SK-N-SH (cell line): ENCODE results near the gene ST3GAL2. TPM values are rescaled to one million over a fixed set of nuclear protein-coding genes. Genes with fewer than 3 reads are reported as not detected.
"Not testable (repeated sequence)": the region's sequence is repeated elsewhere in the genome, so short reads cannot be mapped to it uniquely, and the experiment has no call there.

Experiments used
- CTCF ChIA-PET: fragments of 300-600, 350-600 bp; formaldehyde crosslinking; extraction: SDS; loops from one replicate; lab custom pipeline; 2021; lab: Yijun Ruan, JAX
- POLR2A ChIA-PET: fragments of 350-600 bp; sonication (Branson Sonifier 250); formaldehyde crosslinking; extraction: SDS; loops from one replicate; lab custom pipeline; 2020; ENCODE audit warnings: antibody characterized with exemption, inconsistent platforms; lab: Yijun Ruan, JAX
- DNase-seq: peaks from one replicate; pipeline ENCODE4 v3.0.0; 2012
- H2AFZ ChIP-seq: fragments of 200-600 bp; sonication (generic); 2 replicates; pipeline ENCODE4 v1.8.1; 2016; ENCODE audit warnings: antibody characterized with exemption, mild to moderate bottlenecking, low read depth
- H3F3A ChIP-seq: fragments of 200-600 bp; sonication (generic); replicated peaks from 2 replicates; pipeline ENCODE3; 2016; ENCODE audit warnings: antibody characterized with exemption, mild to moderate bottlenecking; ENCODE audit not compliant: insufficient read depth
- H3K27ac ChIP-seq, 2 experiments: fragments of 200-500 bp in 1 of 2; fragments of 200-600 bp in 1 of 2; sonication (Bioruptor generic) in 1 of 2; sonication (generic), shearing (Covaris generic) in 1 of 2; 2 replicates each; pipeline versions ENCODE4 v1.5.1 to v1.6.1; 2014 to 2016; ENCODE audit warnings: low read depth in 2 of 2, inconsistent platforms in 1 of 2, low read length in 1 of 2, mild to moderate bottlenecking in 1 of 2, mixed read lengths in 1 of 2
- H3K27me3 ChIP-seq: fragments of 200-600 bp; sonication (generic), shearing (Covaris generic); 2 replicates; pipeline ENCODE4 v1.6.1; 2016; ENCODE audit warnings: mixed run types; ENCODE audit not compliant: insufficient read depth
- H3K36me3 ChIP-seq, 2 experiments: fragments of 200-500 bp in 1 of 2; fragments of 200-600 bp in 1 of 2; sonication (Bioruptor generic) in 1 of 2; sonication (generic) in 1 of 2; replicated peaks in 1 of 2; 2 replicates each; pipeline versions ENCODE3 to v1.5.1; 2014 to 2016; ENCODE audit warnings: low read length in 1 of 2, mild to moderate bottlenecking in 1 of 2; ENCODE audit not compliant: insufficient read depth in 2 of 2, control insufficient read depth in 1 of 2
- H3K4me1 ChIP-seq, 2 experiments: fragments of 200-500 bp in 1 of 2; fragments of 200-600 bp in 1 of 2; sonication (Bioruptor generic) in 1 of 2; sonication (generic), shearing (Covaris generic) in 1 of 2; 2 replicates each; pipeline versions ENCODE4 v1.5.1 to v1.6.1; 2014 to 2016; ENCODE audit warnings: low read depth in 1 of 2, low read length in 1 of 2, mixed run types in 1 of 2; ENCODE audit not compliant: insufficient read depth in 2 of 2, control insufficient read depth in 1 of 2
- H3K4me2 ChIP-seq: fragments of 200-600 bp; sonication (generic), shearing (Covaris generic); 2 replicates; pipeline ENCODE4 v1.6.1; 2017; ENCODE audit warnings: mixed run types
- H3K4me3 ChIP-seq, 2 experiments: fragments of 200-500 bp in 1 of 2; fragments of 200-600 bp in 1 of 2; sonication (Bioruptor generic) in 1 of 2; sonication (generic), shearing (Covaris generic) in 1 of 2; 2 replicates each; pipeline versions ENCODE4 v1.5.1 to v1.8.1; 2014 to 2016; ENCODE audit warnings: low read depth in 2 of 2, inconsistent platforms in 1 of 2, low read length in 1 of 2, mild to moderate bottlenecking in 1 of 2, mixed read lengths in 1 of 2, moderate library complexity in 1 of 2
- H3K79me2 ChIP-seq: fragments of 200-600 bp; sonication (generic); 2 replicates; pipeline ENCODE4 v1.8.1; 2017; ENCODE audit warnings: mild to moderate bottlenecking; ENCODE audit not compliant: insufficient read depth
- H3K9ac ChIP-seq: fragments of 200-600 bp; sonication (generic); 2 replicates; pipeline ENCODE4 v1.6.1; 2017; ENCODE audit warnings: mixed run types
- H3K9me2 ChIP-seq: fragments of 200-600 bp; sonication (generic); 2 replicates; pipeline ENCODE4 v1.6.1; 2017; ENCODE audit warnings: mixed run types
- H3K9me3 ChIP-seq: fragments of 200-600 bp; sonication (generic); 2 replicates; pipeline ENCODE4 v1.6.1; 2017; ENCODE audit warnings: mixed run types, mild to moderate bottlenecking, moderate library complexity
- H4K20me1 ChIP-seq: fragments of 200-600 bp; sonication (generic); 2 replicates; pipeline ENCODE4 v1.6.1; 2017; ENCODE audit warnings: mild to moderate bottlenecking, mixed run types; ENCODE audit not compliant: insufficient read depth
- CTCF ChIP-seq: fragments of 200-600 bp; sonication (generic); IDR thresholded peaks from 2 replicates; pipeline ENCODE4 v1.6.1; 2017; ENCODE audit warnings: antibody characterized with exemption, mild to moderate bottlenecking, moderate library complexity
- ELF1 ChIP-seq: IDR thresholded peaks from 2 replicates; pipeline ENCODE4 v1.4.0; 2012
- GATA2 ChIP-seq: sonication (generic); formaldehyde crosslinking; IDR thresholded peaks from 2 replicates; pipeline ENCODE4 v1.5.0; 2020; ENCODE audit warnings: mild to moderate bottlenecking, missing genetic modification reagents
- MEF2A ChIP-seq: IDR thresholded peaks from 2 replicates; pipeline ENCODE4 v1.4.0; 2012; ENCODE audit warnings: low read depth, borderline replicate concordance
- RFX5 ChIP-seq: IDR thresholded peaks from 2 replicates; pipeline ENCODE4 v1.6.1; 2012; ENCODE audit warnings: mild to moderate bottlenecking, improper control_type of control experiment, low read length
- SIN3A ChIP-seq: IDR thresholded peaks from 2 replicates; pipeline ENCODE4 v1.6.1; 2012; ENCODE audit warnings: low read depth, mild to moderate bottlenecking, low read length, moderate library complexity, borderline replicate concordance
- WGBS: methylation state at CpG from one replicate; pipeline ENCODE4 v1.1.6; 2017; ENCODE audit warnings: low lambda C conversion rate; 5-methylcytosine and 5-hydroxymethylcytosine counted together
- polyA plus RNA-seq, 3 experiments: library from polyadenylated mRNA; depleted of rRNA; stranded (reverse); fragments of >200 nt; gene quantifications; 2 replicates each; pipeline ENCODE4 v1.2.3, GENCODE V29; 2012
- TF ChIP-seq, protein P1 (sequence below): IDR thresholded peaks from 2 replicates; pipeline ENCODE4 v1.4.0; 2012; ENCODE audit warnings: low read depth, borderline replicate concordance

Gene ST3GAL2
- polyA plus RNA-seq, 1 of the 3 experiments (the other 2 are of a cell fraction), result 19.9 TPM

DNA sequence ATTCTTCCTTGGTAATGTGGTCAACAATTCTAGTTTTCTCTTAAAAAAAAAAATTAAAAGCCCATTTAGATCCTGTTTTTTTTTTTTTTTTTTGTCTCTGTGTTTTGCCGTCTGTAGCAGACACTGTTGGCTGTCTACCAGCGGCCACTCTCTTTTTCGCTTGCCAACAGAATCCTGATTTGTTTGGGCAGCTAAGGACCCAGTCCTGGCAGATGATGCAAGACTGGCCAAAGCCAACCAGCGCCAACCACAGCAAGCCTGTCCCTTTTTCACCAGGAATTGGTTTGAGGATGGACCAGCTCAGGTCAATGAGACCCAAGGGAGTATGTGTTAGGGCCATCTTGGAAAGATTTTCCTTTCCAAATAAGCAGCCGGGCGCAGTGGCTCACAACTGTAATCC, 28.2 kb downstream of the ST3GAL2 start:
- Histone ChIP-seq H3K4me1 (peaks cover 0 to 8% of the 10 kb centered on the region in 2 experiments; a peak in 1 of 4 replicates), H3K27me3 (no peaks in the 10 kb centered on the region), H3K36me3 (peaks cover 0 to 14% of the 10 kb centered on the region in 2 experiments), H4K20me1 (peaks cover 8% of the 10 kb centered on the region; the same call in 1 of the 2 replicates), H3K9ac (no peak overlapping the region), H3K9me2 (no peaks in the 10 kb centered on the region), H3K4me3 (no peak overlapping the region), H3K4me2 (no peak overlapping the region), H3F3A (peaks cover 3% of the 10 kb centered on the region), H3K27ac (peak overlapping the region in 1 of 2 experiments; percentile 30; a peak in 1 of 4 replicates), H2AFZ (no peak overlapping the region), H3K9me3 (no peaks in the 10 kb centered on the region), H3K79me2 (peaks cover 68% of the 10 kb centered on the region)
- no peak for TF ChIP-seq MEF2A
- TF ChIP-seq RFX5, result peak; percentile 58; the same call in 1 of the 2 replicates
- no peak for TF ChIP-seq SIN3A
- TF ChIP-seq GATA2 (CRISPR knock-in tag), result no peak
- no peak for TF ChIP-seq CTCF
- no peak for DNase-seq
- ChIA-PET CTCF (interaction anchor here (1.0 to 1.4 kb wide), 2 partner anchors 9 to 17 kb away, joined by 3 read pairs; no protein-coding TSS in a partner anchor), POLR2A (interaction anchor here (1.0 kb wide), 1 partner anchor 14 kb away, joined by 3 read pairs; no protein-coding TSS in a partner anchor)
- 91% methylated on average over 6 of the region's 6 CpGs for WGBS

DNA sequence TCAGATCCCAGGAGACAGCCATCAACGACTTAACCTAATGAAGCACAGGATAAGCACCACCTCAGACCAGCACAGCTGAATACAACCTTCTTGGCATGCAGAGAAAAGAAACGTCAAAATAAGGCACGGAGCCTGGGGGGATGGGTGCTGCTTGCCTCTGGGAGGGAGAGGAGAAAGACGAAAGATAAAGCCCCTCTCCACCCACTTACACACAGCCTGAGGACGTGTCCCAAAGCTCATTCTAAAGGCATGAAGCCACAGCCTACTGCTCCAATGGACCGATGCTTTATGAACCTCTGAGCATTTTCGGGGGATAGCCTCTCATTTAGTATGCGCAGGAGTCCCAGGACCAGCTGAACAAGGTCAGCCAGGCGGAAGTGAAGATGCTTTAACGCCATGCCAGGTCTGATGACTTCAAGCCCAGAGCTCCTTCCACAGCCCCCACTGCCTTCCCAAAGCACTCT, 31.1 kb downstream of the ST3GAL2 start:
- ChIA-PET CTCF (interaction anchor here (1.5 kb wide), 1 partner anchor 27 kb away, joined by 3 read pairs; no protein-coding TSS in a partner anchor), POLR2A (no interaction called here)
- 89% methylated on average over 10 of the region's 10 CpGs for WGBS

GRCh38 chr16:70406104-70406503, 32.8 kb downstream of the ST3GAL2 start:
- H3F3A ChIP-seq, H3K9me3 ChIP-seq, H3K9me2 ChIP-seq, H3K36me3 ChIP-seq, H3K27ac ChIP-seq, POLR2A ChIA-PET, DNase-seq, H2AFZ ChIP-seq, H3K4me2 ChIP-seq, H3K9ac ChIP-seq, H4K20me1 ChIP-seq, H3K27me3 ChIP-seq, H3K4me3 ChIP-seq: not testable (repeated sequence)
- Histone ChIP-seq H3K4me1 (peaks cover 12% of the 10 kb centered on the region in 2 experiments; a peak in 2 of 4 replicates), H3K79me2 (peaks cover 70% of the 10 kb centered on the region)
- WGBS, result 89% methylated on average over 5 of the region's 5 CpGs
- CTCF ChIA-PET, result interaction anchor here (1.3 kb wide), 1 partner anchor 247 kb away, joined by 3 read pairs; no protein-coding TSS in a partner anchor

More for the DNA sequence above, 31.1 kb downstream of the ST3GAL2 start:
- no peak for DNase-seq
- Histone ChIP-seq H3K79me2 (peaks cover 68% of the 10 kb centered on the region), H3K27ac (no peak overlapping the region), H3K4me2 (no peak overlapping the region), H3K9ac (no peak overlapping the region), H3K9me3 (no peaks in the 10 kb centered on the region), H4K20me1 (no peaks in the 10 kb centered on the region; the same call in 1 of the 2 replicates), H3K4me3 (no peak overlapping the region), H2AFZ (no peak overlapping the region), H3K9me2 (no peaks in the 10 kb centered on the region), H3F3A (peaks cover 10% of the 10 kb centered on the region), H3K4me1 (peaks cover 12% of the 10 kb centered on the region in 2 experiments; a peak in 2 of 4 replicates), H3K36me3 (peaks cover 0 to 14% of the 10 kb centered on the region in 2 experiments), H3K27me3 (no peaks in the 10 kb centered on the region)
- TF ChIP-seq ELF1, result no peak
- TF ChIP-seq, protein P1, sequence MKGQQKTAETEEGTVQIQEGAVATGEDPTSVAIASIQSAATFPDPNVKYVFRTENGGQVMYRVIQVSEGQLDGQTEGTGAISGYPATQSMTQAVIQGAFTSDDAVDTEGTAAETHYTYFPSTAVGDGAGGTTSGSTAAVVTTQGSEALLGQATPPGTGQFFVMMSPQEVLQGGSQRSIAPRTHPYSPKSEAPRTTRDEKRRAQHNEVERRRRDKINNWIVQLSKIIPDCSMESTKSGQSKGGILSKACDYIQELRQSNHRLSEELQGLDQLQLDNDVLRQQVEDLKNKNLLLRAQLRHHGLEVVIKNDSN, result no peak
